HG03135 (cell line): Measurements from ENCODE around the gene LRRC28.

Experiments used
- ATAC-seq: cut with Tn5 transposase; IDR thresholded peaks from one replicate; pipeline ENCODE4 v1.9.1; 2021; ENCODE audit warnings: mild to moderate bottlenecking, moderate library complexity; ENCODE audit not compliant: unreplicated experiment

Gene LRRC28

DNA sequence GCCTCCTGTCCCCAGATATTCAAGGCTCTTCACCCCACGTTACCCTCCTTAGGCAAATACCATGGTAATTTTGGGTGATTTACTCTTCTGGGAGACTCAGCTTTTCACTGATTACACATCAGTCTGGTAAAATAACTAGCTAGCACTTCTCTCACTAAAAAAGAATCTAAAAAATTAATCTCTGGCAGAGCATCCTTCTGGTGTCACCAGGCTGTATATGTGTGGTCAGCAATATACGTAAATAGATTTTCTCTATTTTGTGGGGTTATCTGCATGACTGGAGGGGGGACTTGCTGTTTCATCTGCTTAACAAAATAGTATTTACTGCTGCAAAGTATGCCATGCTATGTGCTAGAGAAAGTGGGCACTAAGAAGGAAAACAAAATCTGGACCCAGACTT, 45.1 kb downstream of the LRRC28 start:
- ATAC-seq: no peak

DNA sequence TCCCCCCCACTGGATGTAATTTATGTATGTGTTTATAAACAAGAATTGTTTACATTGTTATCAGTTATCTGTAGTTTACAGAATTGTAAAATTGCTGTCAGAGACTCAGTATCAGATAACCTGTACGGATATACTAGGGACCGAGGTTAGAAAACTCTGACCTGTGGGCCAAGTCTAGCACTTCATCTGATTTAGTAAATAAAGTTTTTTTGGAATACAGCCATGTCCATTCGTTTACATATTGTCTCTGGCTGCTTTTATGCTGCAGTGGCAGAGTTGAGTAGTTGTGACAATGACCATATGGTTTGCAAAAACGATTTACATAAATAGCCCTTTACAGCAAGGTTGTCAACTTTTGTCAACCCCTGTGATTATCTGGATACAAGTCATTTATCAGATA, 52.6 kb downstream of the LRRC28 start:
- ATAC-seq: no peak

DNA sequence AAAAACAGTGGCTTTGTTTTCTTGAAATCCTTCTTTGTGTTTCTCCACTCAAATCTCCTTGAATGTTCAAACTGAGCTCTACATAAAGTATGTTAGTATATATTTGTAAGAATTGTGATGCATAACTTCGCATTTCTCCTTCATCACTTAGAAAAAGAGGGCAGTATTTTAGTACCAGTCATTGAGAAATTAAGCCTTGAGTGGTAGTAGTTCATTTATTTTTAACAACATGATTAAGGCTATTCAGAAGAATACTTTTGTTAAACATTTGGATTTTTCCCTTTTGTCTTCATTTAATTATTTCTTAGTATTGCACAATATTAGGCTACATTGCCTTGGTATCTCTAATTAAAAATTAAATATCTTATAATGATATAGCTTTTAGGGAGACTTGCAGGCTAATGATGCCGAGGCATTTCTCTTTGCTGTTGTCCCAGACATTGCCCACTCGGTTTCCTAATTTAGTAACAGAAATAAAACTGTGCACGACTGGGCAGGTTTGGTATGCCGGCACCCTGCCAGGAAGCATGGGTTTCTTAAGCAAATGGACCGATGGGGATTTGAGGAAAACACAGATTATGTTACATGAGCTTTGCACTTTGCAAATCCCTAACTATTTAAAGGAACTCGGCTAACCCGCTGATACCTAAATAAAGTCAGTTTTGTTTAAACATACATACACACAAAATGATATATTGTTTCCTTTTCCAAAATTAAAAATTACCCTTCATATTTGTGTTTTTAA, 54.7 kb downstream of the LRRC28 start:
- ATAC-seq: no peak

DNA sequence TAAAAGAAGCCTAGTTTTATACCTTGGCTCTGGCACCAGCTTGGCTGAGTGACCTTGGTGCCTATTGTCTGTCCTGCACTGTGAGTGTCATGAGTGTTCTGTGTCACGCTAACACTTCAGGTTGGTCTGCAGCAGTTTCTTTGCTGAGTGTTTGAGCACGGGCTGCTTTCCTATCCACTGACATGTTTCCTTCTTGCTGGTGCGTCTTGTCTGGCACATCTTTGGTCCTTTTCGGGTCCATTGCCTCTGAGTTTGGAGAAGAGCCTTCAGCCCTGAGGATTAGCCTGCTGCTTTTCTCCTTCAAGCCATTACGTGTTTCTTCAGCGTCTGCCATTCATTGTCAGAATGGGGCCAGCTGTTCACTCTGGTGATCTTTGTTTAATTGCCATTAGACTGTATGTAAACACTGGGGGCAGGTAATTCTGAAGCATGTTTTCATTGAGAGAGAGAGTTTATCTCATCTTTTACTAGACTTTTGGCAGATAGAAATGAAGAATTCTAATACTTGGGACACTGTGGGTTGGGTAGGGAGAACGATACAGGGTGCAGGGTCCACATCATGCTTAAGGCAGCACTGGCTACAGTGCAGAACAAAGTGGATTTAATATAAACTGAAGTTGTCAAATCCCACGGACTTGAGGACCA, 55.5 kb downstream of the LRRC28 start:
- ATAC-seq: no peak

DNA sequence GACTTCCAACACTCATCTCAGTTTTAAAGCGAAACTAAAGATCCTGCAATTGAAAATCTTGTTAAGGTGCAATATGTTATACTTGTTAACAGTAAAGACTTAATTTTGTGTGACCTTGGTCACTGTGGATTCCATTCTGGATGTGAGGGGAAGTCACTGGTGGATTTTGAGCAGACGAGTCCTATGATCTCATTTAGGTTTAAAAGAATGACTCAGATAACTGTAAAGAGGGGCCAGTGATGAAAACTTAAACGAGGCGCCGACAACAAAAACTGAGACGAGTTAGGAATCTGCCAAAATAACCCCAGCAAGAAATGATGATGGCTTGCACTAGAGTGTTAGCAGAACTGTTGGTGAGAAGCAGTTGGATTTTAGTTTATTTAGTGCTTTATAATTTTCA, 56.5 kb downstream of the LRRC28 start:
- ATAC-seq: no peak

DNA sequence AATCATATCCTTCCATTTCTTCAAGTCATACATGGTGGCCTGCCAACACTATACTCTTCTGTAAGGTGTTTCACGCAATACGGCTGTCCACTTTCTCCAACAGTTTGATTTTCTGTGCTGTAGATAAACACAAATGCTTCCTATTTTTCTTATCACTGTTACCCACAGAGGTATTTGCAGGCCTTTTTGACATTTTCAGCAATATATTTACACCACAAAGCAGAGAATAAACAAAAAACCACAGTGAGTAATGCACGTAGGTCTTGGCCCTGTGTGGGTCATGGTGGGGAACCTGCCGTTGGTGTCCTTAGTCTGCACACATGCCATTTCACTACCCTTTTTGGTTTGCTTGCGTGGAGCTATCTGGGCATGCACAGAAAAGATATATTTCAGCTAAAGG, 59.5 kb downstream of the LRRC28 start:
- no peak for ATAC-seq

DNA sequence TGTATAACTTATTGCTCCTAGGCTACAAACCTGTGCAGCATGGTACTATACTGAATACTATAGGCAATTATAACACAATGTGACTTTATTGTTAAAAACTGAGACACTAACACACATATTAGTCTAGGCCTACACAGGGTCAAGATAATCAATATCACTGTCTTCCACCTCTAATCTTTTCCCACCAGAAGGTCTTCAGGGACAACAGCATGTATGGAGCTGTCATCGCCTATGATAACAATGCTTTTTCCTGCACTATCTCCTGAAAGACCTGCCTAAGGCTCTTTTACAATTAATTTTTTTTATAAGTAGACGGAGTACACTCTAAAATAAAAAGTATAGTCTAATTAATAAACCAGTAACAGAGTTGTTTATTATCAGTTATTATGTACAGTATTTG, 60.9 kb downstream of the LRRC28 start:
- ATAC-seq: no peak

DNA sequence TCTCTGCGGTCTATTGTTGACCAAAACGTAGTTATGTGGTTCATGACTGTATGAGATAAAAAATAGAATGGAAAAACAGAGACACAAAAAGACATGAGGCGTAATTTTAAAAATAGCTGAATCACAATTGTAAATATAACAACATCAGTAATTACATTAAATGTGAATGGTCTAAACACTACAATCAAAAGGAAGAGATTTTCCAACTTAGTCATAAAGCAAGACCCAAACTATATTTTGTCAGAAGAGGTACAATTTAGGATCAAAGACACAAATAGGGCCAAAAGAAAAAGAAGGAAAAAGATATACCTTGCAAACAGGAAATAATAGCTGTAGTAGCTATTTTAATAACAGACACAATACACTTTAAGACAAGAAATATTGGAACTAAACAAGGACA, 61.5 kb downstream of the LRRC28 start:
- ATAC-seq: no peak

DNA sequence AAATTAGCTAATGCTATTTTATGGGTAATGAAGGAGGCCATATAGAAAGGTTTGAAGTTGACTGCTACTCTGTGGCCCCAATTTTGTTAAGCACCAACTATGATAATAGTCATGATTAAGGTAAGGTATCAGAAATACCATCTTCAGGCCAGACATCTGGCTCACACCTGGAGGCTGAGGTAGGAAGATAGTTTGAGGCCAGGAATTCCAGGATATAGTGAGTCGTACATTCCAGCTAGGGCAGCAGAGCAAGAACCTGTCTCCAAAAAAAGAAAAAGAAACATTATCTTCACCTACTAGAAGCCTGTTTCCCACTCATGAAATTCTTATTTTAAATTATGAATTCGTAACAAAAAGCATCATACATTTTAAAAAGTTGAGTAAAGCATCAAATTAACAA, 64.4 kb downstream of the LRRC28 start:
- no peak for ATAC-seq

DNA sequence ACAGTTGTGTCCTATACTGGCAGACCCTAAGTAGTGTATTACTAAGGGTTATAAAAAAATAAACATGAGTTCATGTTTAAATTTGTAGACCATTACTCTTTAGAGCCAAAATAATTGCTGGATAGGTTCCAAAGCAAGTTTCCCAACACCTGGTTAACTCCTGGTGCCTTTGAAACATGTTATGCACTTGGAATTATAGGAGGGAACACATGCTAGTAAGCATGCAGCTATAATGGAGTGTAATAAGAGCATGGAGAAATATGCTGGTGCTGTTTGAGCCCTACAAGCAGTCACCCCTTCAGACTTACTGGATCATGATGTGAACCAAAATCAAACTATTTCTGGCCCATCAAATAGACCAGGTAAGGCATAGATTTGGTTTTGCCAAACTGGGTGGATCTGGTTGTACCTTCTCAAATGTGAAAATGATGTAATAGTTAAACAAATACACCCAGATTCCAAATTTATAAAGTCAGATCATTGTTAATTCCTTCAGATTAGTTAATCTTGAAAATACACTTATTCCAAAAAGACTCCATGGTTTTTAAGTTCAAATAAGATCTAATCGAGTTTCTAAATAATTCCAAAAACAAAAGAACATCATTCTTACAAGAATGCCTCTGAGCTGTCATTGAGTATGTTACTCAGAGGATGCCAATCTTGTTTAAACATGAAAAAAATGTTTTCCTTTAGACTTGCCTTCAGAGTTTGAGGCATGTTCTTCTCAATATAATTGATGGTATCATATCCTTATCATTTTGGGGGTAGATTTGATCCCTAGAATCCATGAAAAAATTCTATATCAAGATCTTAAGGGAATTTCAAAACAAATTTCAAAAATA, 69.3 kb downstream of the LRRC28 start:
- no peak for ATAC-seq

DNA sequence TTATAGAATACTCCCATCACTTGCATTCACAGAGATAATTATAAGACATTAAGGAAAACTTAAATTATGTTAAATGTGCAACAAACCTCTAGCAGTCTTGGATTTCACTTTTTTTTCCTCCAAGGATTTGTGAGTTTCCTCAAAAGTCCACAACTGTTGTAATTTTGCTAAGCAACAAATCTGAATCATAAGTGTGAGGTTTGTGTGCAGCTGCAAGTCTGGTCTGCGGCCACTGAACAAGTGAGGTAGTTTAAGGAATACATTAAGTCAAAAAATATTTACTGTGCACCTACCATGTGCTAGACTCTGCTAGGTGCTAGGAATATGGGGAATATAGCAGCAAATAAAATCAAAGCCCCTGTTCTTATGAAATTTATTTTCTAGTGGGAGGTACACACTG, 70.2 kb downstream of the LRRC28 start:
- ATAC-seq: no peak

DNA sequence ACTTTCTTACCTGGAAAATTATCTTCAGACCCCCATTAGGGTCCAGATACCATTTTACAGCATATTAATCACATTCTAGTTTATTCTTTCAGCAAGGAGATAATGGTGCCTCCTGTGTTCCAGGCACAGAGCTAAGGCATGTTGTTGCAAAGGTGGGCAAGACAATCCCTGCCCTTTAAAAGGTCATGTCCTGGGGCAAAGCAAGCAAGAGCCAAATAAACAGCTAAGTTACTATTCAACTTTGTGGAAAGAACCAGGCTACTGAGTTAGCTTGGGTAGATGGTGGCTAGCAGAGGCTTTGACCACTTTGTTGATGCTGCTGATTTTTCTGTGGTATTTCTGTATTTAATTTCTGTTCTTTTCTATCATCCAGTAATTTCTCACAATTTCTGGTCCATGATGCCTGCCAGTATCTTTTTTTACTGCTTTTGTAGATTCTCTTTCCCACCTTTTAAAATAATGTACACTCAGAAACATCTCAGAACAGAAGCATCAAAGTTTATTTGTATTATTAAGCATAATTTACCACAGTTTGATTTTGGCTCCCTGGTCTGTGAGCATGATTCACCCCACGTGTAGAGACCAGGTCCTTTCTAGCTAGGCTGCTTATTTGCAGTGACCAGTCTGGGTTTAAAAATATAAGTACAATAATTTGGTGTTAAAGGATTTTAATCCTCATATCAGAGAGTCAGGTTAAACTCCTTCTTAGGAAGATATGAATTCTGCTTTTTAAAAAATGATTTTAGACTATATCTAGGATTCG, 71.5 kb downstream of the LRRC28 start:
- ATAC-seq: no peak

DNA sequence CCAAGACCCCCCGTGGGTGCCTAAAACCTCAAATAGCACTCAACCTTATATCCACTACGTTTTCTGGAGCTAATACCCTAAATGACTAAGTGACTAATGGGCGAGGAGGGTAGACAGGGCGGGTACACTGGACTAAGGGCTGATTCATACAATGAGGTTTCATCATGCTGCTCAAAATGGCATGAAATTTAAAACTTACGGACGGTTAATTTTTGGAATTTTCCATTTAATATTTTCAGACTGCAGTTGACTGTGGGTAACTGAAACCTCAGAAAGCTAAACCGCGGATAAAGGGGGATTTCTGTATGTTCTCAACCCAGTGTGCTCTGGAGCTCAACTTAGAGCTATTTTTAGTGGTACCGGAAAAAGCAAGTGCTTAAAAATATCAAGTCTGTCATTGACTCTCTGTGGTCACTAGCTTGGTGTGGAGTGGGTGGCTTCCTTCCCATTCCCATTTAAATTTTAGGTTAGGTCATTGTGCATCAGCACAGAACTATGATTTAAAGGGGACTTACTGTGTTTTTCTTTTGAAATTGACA, 72.9 kb downstream of the LRRC28 start:
- no peak for ATAC-seq

DNA sequence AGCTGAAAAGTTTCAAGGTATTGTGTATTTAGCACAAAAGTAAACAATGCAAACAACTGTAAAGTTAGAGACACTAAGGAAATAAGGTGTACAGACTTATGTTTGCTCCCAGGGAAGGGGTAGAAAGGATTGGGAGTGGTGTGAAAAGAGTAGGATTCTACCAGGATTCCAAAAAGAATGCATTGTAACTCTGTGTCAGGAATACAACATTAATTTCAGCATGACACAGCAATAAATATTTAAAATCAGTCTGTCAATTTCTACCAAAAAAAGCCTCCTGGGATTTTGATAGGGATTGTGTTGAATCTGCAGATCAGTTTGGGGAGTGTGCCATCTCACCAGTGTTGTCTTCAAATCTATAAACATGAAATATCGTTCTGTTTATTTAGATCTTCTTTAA, 73.4 kb downstream of the LRRC28 start:
- no peak for ATAC-seq

DNA sequence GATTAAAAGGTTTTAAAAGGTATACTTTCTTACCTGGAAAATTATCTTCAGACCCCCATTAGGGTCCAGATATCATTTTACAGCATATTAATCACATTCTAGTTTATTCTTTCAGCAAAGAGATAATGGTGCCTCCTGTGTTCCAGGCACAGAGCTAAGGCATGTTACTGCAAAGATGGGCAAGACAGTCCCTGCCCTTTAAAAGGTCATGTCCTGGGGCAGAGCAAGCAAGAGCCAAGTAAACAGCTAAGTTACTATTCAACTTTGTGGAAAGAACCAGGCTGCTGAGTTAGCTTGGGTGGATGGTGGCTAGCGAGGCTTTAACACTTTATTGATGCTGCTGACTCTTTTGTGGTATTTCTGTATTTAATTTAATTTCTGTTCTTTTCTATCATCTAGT, 75.0 kb downstream of the LRRC28 start:
- no peak for ATAC-seq

DNA sequence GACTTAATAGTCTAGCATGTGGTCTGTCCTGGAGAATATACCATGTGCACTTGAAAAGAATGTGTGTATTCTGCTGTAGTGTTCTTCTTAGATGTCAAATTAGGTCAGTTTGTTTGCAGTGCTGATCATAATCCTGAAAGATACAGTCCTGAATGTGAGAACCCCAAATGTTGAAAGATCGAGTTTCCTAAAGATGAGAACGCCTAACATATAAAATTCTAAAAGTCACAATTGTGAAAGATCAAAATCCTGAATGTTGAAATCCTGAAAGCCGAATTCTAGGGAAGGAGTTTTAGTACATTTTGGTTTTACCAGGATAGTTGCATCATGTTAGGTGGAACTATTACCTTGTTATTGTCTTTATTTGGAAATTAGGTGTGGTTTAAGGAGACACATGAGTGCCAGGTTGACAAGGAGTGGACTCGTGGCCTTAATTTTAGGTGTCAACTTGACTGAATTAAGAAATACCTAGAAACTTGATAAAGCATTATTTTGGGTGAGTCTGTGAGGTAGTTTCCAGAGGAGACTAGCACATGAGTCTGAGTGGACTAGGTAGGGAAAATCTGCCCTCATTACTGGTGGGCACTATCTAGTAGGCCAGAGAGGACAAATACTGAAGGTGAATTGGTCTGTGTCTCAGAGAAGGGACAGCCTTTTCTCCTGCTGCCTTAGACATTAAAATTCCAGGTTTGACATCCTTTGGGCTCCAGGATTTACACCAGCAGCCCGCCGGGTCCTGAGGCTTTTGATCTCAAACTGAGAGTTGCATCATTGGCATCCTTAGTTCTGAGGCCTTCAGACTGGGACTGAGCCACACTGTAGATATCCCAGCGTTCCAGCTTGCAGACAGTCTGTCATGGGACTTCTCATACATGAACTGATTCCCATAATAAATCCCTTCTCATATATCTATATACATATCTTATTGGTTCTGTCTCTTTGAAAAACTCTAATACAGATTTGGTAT, 77.1 kb downstream of the LRRC28 start:
- ATAC-seq: no peak

DNA sequence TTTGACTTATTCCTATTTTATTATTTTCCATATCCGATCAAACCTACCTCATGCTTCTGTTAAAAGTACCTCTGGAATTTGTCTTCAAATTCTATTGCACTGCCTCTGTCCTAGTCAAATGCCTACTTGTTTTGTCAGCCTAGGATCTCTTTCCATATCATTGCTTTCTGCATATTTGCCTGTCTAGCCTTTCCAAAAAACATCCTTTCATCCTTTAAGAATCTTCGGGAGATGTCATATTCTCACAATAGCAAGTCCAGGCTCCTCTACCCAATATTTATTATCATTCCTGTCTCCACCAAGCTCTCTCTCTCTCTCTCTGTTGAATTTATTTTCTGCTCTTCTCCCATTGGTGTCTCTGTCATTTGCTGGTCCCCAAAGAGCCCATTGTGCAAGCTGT, 80.1 kb downstream of the LRRC28 start:
- ATAC-seq: no peak

DNA sequence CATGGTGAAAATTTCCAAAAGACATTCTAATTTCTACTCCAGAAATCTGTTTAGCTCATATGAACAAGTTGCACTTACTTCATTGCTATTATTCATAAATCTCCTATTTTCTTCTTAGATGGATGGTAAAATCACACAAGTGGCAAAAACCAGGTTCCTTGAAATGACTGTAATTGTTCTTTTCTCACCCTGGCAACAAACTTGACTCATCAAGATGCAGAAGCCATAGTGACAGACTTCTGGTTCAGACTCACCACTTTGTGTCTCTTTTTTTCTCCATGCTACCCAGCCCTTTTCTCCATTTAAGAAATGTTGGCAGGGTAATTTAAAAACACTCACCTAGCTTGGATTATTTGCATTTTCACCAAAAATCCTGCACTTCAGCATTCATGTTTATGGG, 82.1 kb downstream of the LRRC28 start:
- no peak for ATAC-seq

DNA sequence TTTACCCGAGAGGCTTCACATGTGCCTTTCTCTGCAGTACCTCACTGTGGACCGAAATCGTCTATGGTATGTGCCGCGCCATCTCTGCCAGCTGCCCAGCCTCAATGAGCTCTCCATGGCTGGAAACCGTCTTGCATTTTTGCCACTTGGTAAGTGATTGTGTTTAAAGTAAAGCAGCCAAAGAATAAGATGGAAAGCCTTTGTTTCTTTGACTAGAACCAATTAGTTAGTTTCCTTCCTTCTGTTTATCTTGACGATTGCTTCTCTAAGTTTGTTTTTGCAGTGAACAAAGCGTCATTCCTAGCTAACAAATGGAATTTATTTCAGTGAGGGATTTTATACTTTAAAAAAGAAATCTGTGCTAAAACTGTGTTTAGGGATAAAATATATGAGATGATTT, 82.7 kb downstream of the LRRC28 start:
- ATAC-seq: no peak

DNA sequence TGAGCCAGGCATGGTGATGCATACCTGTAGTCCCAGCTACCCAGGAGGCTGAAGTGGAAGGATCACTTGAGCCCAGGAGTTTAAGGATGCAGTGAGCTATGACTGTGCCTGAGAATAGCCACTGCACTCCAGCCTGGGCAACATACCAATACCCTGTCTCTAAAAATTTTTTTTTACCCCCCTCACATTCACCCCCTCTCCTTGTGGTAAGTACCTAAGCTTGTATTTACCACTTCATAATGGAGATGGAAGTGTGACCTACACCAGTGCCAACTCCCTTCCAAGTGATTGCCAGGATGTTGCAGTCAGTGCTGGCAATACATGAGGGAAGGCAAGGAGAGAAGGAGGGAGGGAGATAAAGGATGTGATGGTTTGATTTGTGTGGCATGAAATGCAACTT, 84.2 kb downstream of the LRRC28 start:
- ATAC-seq: no peak
